GM23248 (cell line): ENCODE measurements around the gene UVRAG. TPM values are rescaled to one million over a fixed set of nuclear protein-coding genes. Genes with fewer than 3 reads are reported as not detected.

ENCODE experiments used
- DNase-seq: peaks from one replicate; pipeline ENCODE4 v3.0.0-alpha.2; 2015
- H2AFZ ChIP-seq: fragments of 200-600 bp; sonication (generic); 2 replicates; pipeline ENCODE4 v1.6.1; 2016; ENCODE audit warnings: antibody characterized with exemption
- H3F3A ChIP-seq: fragments of 200-600 bp; sonication (generic); 2 replicates; pipeline ENCODE4 v1.6.1; 2016; ENCODE audit warnings: mild to moderate bottlenecking, antibody characterized with exemption, mixed run types; ENCODE audit not compliant: insufficient read depth
- H3K27ac ChIP-seq: fragments of 200-600 bp; sonication (generic); 2 replicates; pipeline ENCODE4 v1.5.1; 2016; ENCODE audit warnings: mild to moderate bottlenecking
- H3K27me3 ChIP-seq: fragments of 200-600 bp; sonication (generic); replicated peaks from 2 replicates; pipeline ENCODE4 v1.6.1; 2016; ENCODE audit warnings: mild to moderate bottlenecking; ENCODE audit not compliant: insufficient read depth
- H3K36me3 ChIP-seq: fragments of 200-600 bp; sonication (generic); 2 replicates; pipeline ENCODE4 v1.6.1; 2016; ENCODE audit warnings: low read depth, mild to moderate bottlenecking
- H3K4me1 ChIP-seq: fragments of 200-600 bp; sonication (generic); 2 replicates; pipeline ENCODE4 v1.6.1; 2016; ENCODE audit warnings: mild to moderate bottlenecking; ENCODE audit not compliant: insufficient read depth
- H3K4me2 ChIP-seq: fragments of 200-600 bp; sonication (generic); one replicate; pipeline ENCODE4 v1.6.1; 2016; ENCODE audit warnings: mild to moderate bottlenecking; ENCODE audit not compliant: unreplicated experiment
- H3K4me3 ChIP-seq: fragments of 200-600 bp; sonication (generic); 2 replicates; pipeline ENCODE4 v1.5.1; 2016; ENCODE audit warnings: mild to moderate bottlenecking
- H3K79me2 ChIP-seq: fragments of 200-600 bp; sonication (generic); 2 replicates; pipeline ENCODE4 v1.6.1; 2016; ENCODE audit warnings: mild to moderate bottlenecking; ENCODE audit not compliant: insufficient read depth
- H3K9ac ChIP-seq: fragments of 200-600 bp; sonication (generic); 2 replicates; pipeline ENCODE4 v1.6.1; 2016; ENCODE audit warnings: mild to moderate bottlenecking
- H3K9me2 ChIP-seq: fragments of 200-600 bp; sonication (generic); 2 replicates; pipeline ENCODE4 v1.6.1; 2016; ENCODE audit warnings: mixed run types, mild to moderate bottlenecking, moderate library complexity; ENCODE audit not compliant: insufficient read depth
- H3K9me3 ChIP-seq: fragments of 200-600 bp; sonication (generic); one replicate; pipeline ENCODE4 v1.6.1; 2017; ENCODE audit warnings: low read depth
- H4K20me1 ChIP-seq: fragments of 200-600 bp; sonication (generic); 2 replicates; pipeline ENCODE4 v1.6.0; 2016; ENCODE audit not compliant: insufficient read depth
- EZH2 ChIP-seq: fragments of 200-600 bp; sonication (generic); IDR thresholded peaks from 2 replicates; pipeline ENCODE4 v1.6.1; 2018; ENCODE audit warnings: antibody characterized with exemption, mild to moderate bottlenecking; ENCODE audit not compliant: insufficient read depth, poor library complexity, severe bottlenecking
- EZH2phosphoT487 ChIP-seq: fragments of 200-600 bp; sonication (generic); IDR thresholded peaks from 2 replicates; pipeline ENCODE4 v1.6.1; 2018; ENCODE audit warnings: antibody characterized with exemption, moderate library complexity, mild to moderate bottlenecking, low read depth; ENCODE audit not compliant: insufficient read depth
- WGBS, 2 experiments: methylation state at CpG; one replicate each; pipeline ENCODE4 v1.1.6; 2015 to 2017; ENCODE audit warnings: low lambda C conversion rate in 2 of 2, low coverage in 1 of 2; ENCODE audit errors: missing lambda C conversion rate in 2 of 2; 5-methylcytosine and 5-hydroxymethylcytosine counted together
- in situ Hi-C: fragments of 300-500 bp; cut with MboI; formaldehyde crosslinking; loops from 2 replicates; pipeline ENCODE4 v1.15.0; 2020
- polyA plus RNA-seq: library from polyadenylated mRNA; unstranded; fragments of >200 nt; fragmentation: Nextera tagmentation; extraction: Ambion mirVana; gene quantifications from 2 replicates; pipeline ENCODE4 v1.2.1, GENCODE V29; 2016
- total RNA-seq: library from RNA; depleted of rRNA; stranded (reverse); fragments of >200 nt; shearing (Covaris generic); gene quantifications from 2 replicates; pipeline ENCODE4 v1.2.3, GENCODE V29; 2014

The UVRAG gene
- total and polyA plus RNA-seq, 2 experiments from 2014 or later = 9.9 to 11.0 TPM

DNA sequence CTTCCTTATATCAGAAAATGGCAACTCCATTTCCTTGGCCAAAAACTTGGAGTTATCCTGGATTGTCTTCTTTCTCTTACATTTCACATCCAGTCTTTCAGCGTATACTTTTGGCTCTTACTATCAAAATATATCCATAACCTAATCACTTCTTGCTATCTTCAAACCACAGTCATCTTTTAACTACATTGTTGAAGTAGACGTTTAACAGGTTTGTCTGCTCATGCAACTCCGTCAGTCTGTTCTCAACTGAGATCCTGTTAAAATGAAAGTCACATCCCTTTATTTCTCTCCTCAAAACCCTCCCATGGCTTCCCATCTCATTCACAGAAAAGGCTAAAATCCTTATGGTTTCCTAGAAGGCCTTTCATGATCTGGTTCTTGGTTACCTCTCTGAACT is 41.9 kb downstream of the UVRAG start:
- in situ Hi-C loops = no loop called here
- 98% methylated on average over 3 of the region's 3 CpGs for WGBS, 2 experiments
- H3K9ac ChIP-seq = no peak overlapping the region
- no peak for DNase-seq
- no peaks in the 10 kb centered on the region for H3K36me3 ChIP-seq
- H2AFZ ChIP-seq = no peak overlapping the region
- H3K4me3 ChIP-seq = no peak overlapping the region
- peaks cover 13% of the 10 kb centered on the region for H3F3A ChIP-seq
- no peaks in the 10 kb centered on the region for H3K9me2 ChIP-seq
- no peaks in the 10 kb centered on the region for H3K27me3 ChIP-seq
- H3K4me2 ChIP-seq = no peak overlapping the region
- H3K79me2 ChIP-seq = peaks cover 49% of the 10 kb centered on the region
- H4K20me1 ChIP-seq = no peaks in the 10 kb centered on the region
- H3K27ac ChIP-seq = no peak overlapping the region
- no peaks in the 10 kb centered on the region for H3K9me3 ChIP-seq
- H3K4me1 ChIP-seq = peaks cover 17% of the 10 kb centered on the region
- no peak for TF ChIP-seq EZH2
- TF ChIP-seq EZH2phosphoT487 = no peak

GRCh38 chr11:75858042-75858441 is 43.0 kb downstream of the UVRAG start:
- Histone ChIP-seq H3K9ac (no peak overlapping the region), H3K4me3 (peak overlapping the region; percentile 33), H3K4me2 (peak overlapping the region; percentile 70), H3F3A (peaks cover 11% of the 10 kb centered on the region), H4K20me1 (no peaks in the 10 kb centered on the region), H3K9me3 (no peaks in the 10 kb centered on the region), H3K79me2 (peaks cover 40% of the 10 kb centered on the region), H3K27me3 (no peaks in the 10 kb centered on the region), H3K9me2 (no peaks in the 10 kb centered on the region), H3K36me3 (no peaks in the 10 kb centered on the region), H3K27ac (peak overlapping the region; percentile 38), H2AFZ (no peak overlapping the region), H3K4me1 (peaks cover 17% of the 10 kb centered on the region)
- in situ Hi-C loops = no loop called here
- peak; percentile 8 for DNase-seq
- TF ChIP-seq EZH2phosphoT487 (no peak), EZH2 (no peak)

DNA sequence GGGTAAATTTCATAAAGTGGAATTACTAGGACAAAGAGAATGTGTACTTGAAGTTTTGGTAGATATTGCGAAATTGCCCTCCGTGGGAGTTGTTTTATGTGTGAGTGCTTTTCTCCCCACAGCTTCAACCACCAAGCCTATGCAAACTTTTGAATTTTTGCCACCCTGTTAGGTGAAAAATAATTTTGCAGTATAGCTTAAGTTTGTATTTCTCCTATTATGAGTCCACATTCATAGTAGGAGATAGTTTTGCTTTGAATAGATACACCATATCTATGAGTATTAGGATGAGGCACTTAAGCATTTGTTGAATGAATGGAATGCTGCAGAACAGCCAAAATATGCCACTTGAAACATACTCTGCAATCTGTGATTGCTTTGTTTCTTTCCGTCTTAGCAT is 43.6 kb downstream of the UVRAG start:
- peak; percentile 71 for DNase-seq
- no peaks in the 10 kb centered on the region for H3K27me3 ChIP-seq
- no peak overlapping the region for H2AFZ ChIP-seq
- H4K20me1 ChIP-seq = no peaks in the 10 kb centered on the region
- H3K9me3 ChIP-seq = no peaks in the 10 kb centered on the region
- peak overlapping the region; percentile 33 for H3K4me3 ChIP-seq
- peaks cover 17% of the 10 kb centered on the region for H3K4me1 ChIP-seq
- no peaks in the 10 kb centered on the region for H3K9me2 ChIP-seq
- no peak overlapping the region for H3K9ac ChIP-seq
- peak overlapping the region; percentile 38 for H3K27ac ChIP-seq
- H3K36me3 ChIP-seq = no peaks in the 10 kb centered on the region
- no peak for TF ChIP-seq EZH2phosphoT487
- no peak for TF ChIP-seq EZH2
- H3K4me2 ChIP-seq = peak overlapping the region; percentile 70
- H3K79me2 ChIP-seq = peaks cover 40% of the 10 kb centered on the region
- H3F3A ChIP-seq = peaks cover 11% of the 10 kb centered on the region
- in situ Hi-C loops = no loop called here
- WGBS, 2 experiments = 20 to 32% methylated on average over 3 of the region's 3 CpGs

DNA sequence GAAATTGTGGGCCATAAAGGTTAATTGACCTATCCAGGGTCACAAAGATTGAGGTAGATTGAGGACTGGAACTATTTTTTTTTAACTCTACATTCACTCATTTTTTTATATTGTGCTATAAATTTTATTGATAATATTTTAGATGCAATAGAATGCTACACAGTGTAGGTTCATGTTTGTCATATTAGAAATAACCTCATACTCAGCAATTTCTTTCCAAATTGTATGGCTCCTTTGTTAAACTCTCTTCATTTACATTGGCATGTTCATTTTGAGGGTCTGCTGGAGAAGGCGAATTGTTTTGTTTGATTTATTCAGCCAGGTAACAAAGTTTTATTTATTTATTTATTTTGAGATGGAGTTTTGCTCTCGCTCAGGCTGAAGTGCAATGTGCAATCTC is 44.6 kb downstream of the UVRAG start:
- no peak overlapping the region for H3K9ac ChIP-seq
- no peaks in the 10 kb centered on the region for H3K9me2 ChIP-seq
- WGBS, 2 experiments = 97 to 99% methylated on average over 2 of the region's 2 CpGs
- no peak for TF ChIP-seq EZH2phosphoT487
- no peak for TF ChIP-seq EZH2
- in situ Hi-C loops = loop anchor here (10.0 kb wide), 1 partner anchor 145 kb away; the partner anchor contains the start of gene MOGAT2
- H3K27me3 ChIP-seq = no peaks in the 10 kb centered on the region
- H3K36me3 ChIP-seq = no peaks in the 10 kb centered on the region
- no peak overlapping the region for H3K4me3 ChIP-seq
- no peak for DNase-seq
- H3K27ac ChIP-seq = no peak overlapping the region
- no peaks in the 10 kb centered on the region for H4K20me1 ChIP-seq
- H3K4me1 ChIP-seq = peaks cover 17% of the 10 kb centered on the region
- H3F3A ChIP-seq = peaks cover 11% of the 10 kb centered on the region
- H3K4me2 ChIP-seq = no peak overlapping the region
- H3K9me3 ChIP-seq = no peaks in the 10 kb centered on the region
- peaks cover 40% of the 10 kb centered on the region for H3K79me2 ChIP-seq
- H2AFZ ChIP-seq = no peak overlapping the region

GRCh38 chr11:75862437-75862836 is 47.4 kb downstream of the UVRAG start:
- no peaks in the 10 kb centered on the region for H4K20me1 ChIP-seq
- in situ Hi-C loops = loop anchor here (10.0 kb wide), 1 partner anchor 148 kb away; the partner anchor contains the start of gene MOGAT2
- no peaks in the 10 kb centered on the region for H3K9me2 ChIP-seq
- no peak overlapping the region for H3K4me3 ChIP-seq
- H3K79me2 ChIP-seq = peaks cover 19% of the 10 kb centered on the region
- H3K4me1 ChIP-seq = peaks cover 17% of the 10 kb centered on the region
- H2AFZ ChIP-seq = no peak overlapping the region
- no peak for DNase-seq
- H3F3A ChIP-seq = peaks cover 11% of the 10 kb centered on the region
- WGBS, 2 experiments = 94 to 96% methylated on average over 2 of the region's 2 CpGs
- TF ChIP-seq EZH2phosphoT487 = no peak
- H3K27ac ChIP-seq = no peak overlapping the region
- H3K9ac ChIP-seq = no peak overlapping the region
- no peaks in the 10 kb centered on the region for H3K9me3 ChIP-seq
- H3K36me3 ChIP-seq = no peaks in the 10 kb centered on the region
- no peak overlapping the region for H3K4me2 ChIP-seq
- no peaks in the 10 kb centered on the region for H3K27me3 ChIP-seq
